GM08714 (cell line): Measurements from ENCODE around the gene CDH24.

Experiments
- H3K4me3 ChIP-seq: fragments of 200-500 bp; sonication (Bioruptor generic); 2 replicates; pipeline ENCODE4 v1.5.1; 2014; ENCODE audit warnings: mild to moderate bottlenecking, low read length, inconsistent platforms
- ZNF274 ChIP-seq: IDR thresholded peaks from 2 replicates; pipeline ENCODE4 v1.6.1; 2012; ENCODE audit warnings: mild to moderate bottlenecking, low read depth, low read length

CDH24 gene

GRCh38 chr14:23095196-23096108, 38.1 kb upstream of the CDH24 start, which contains the start of gene C14orf119:
Gene C14orf119 (plus strand): TSS chr14:23095505. CDS start chr14:23097659, 2,154 bp downstream.
- TF ChIP-seq ZNF274, result no peak
- peak within 1 kb of the TSS; percentile 90 for H3K4me3 ChIP-seq

DNA sequence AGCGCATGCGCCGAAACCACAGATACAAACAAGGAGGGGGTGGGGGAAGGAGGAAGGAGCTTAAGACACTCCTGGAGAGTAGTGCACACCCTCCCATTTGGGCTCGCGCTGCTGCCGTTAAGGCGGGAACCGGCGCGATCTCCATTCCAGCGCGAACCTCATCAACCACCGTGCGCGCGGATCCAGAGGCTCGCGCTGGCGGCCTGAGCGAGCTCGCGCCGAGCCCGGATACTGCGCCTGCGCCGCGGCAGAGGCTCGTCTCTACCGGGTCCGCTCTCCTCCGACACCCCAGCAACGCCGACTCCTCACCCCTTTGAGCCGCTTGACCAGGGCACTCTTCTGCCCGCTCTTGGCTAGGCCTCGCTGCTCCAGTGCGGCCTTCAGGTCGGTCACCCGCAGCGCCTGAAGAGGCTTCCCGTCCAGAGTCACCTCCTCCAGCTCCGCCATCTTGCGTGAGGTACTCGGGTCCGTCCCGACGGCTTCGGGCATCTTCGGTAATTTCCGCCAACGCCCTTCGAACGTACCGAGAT, 37.4 kb upstream of the CDH24 start, which contains the start of gene ACIN1:
ACIN1 (minus strand) TSS at position 471 of the 530 bp plus-strand sequence; CDS start at position 447, 24 bp downstream.
- H3K4me3 ChIP-seq, result peak within 1 kb of the TSS; percentile 90
- TF ChIP-seq ZNF274, result no peak

- peak overlapping the region; percentile 79 for H3K4me3 ChIP-seq
Observed at GRCh38 chr14:23093991-23094665, 36.8 kb upstream of the CDH24 start.

DNA sequence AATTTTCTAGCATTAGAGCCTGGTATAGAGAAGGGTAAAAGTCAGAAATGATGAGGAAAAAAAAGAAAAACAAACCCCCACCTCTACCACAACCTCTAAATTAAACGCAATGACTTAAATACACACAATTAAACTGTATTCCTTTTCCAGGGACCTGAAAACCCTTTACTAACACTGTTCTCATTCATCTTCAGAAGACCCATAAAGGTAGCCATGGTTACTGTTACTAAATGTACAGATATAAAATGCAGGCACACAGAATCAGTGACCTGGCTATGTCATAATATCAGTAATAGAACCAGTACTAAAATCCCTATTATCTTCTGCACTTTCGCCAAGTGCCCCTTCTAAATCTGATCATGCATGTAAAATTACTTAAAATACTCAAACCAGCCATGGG, 36.2 kb upstream of the CDH24 start:
- no peak for TF ChIP-seq ZNF274
- H3K4me3 ChIP-seq, result peak overlapping the region; percentile 79; the same call in 1 of the 2 replicates

More at GRCh38 chr14:23093991-23094665, 36.8 kb upstream of the CDH24 start:
- no peak for TF ChIP-seq ZNF274

DNA sequence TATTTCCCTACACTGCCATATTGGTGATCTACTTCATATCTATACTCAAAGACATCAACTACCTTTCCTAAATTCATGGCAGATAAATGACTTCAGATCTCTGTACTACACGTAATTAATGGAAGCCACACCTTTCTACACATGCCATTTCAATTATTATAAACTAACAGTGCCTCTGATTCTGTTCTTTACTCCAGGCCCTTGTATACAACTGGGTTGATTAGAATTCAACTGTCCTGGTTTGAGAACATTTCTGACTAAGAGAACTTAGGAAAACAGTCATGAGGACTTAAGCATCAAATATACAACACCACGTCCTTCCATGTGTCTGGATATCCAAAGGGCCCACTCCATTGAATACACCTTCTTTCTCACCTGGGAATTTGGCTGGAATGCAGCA, 35.8 kb upstream of the CDH24 start:
- TF ChIP-seq ZNF274, result no peak
- H3K4me3 ChIP-seq, result no peak overlapping the region

- no peak overlapping the region for H3K4me3 ChIP-seq
- no peak for TF ChIP-seq ZNF274
Observed at GRCh38 chr14:23091294-23092225, 34.2 kb upstream of the CDH24 start.

DNA sequence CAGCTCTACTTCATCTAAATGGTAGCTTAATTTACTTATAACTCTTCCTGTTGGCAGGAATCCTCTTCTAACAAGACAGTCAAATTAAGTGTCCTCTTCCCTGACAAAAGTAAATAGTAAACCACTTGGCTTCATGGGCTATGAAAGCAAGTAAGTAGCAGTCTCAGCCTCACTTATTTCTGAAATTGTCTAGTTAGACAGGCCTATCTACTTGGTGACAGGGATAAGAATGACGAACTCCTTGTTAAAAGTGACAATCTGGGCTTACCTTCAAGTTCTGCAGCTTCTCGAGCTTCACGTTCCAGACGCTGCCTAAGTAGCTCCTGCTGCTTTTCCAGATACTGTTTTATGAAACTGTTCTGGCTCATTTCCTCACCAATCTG, 32.9 kb upstream of the CDH24 start:
- no peak for TF ChIP-seq ZNF274
- H3K4me3 ChIP-seq, result no peak overlapping the region

GRCh38 chr14:23089498-23090253, 32.4 kb upstream of the CDH24 start:
- no peak for TF ChIP-seq ZNF274

DNA sequence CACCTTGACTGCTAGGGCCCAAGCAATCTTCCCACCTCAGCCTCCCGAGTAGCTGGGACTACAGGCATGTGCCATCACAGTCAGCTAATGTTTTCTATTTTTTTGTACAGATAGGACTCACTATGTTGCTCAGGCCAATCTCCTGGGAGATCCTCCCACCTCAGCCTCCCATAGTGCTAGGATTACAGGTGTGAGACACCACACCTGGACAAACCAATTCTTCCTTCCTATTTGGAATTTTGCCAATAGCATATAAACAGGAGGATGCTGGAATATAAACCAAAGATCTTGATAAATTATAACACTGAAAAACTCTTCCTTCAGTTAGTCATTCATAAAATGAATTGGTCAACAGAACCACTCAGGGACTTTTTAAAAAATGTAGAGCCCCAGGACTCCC, 29.2 kb upstream of the CDH24 start:
- TF ChIP-seq ZNF274, result no peak
- H3K4me3 ChIP-seq, result no peak overlapping the region

More at GRCh38 chr14:23089498-23090253, 32.4 kb upstream of the CDH24 start:
- H3K4me3 ChIP-seq, result no peak overlapping the region

DNA sequence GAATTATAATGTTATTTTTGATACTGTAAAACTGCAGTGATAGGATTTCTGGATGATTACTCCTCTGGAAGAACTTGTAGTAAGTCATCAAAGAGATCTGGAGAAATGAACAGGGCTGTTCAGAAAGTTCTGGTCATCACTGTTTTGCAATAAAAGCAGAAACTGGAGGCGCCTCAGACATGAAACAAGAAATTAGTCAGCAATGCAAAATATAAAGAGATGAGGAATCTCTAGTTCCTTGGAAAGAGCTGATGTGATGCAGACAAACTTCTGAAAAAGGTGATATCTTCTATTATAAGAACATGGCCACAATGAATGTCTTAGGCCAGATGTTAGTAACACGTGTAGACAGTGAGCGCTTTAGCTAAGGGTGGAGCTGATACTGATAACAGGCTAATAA, 28.1 kb upstream of the CDH24 start:
- TF ChIP-seq ZNF274, result no peak

DNA sequence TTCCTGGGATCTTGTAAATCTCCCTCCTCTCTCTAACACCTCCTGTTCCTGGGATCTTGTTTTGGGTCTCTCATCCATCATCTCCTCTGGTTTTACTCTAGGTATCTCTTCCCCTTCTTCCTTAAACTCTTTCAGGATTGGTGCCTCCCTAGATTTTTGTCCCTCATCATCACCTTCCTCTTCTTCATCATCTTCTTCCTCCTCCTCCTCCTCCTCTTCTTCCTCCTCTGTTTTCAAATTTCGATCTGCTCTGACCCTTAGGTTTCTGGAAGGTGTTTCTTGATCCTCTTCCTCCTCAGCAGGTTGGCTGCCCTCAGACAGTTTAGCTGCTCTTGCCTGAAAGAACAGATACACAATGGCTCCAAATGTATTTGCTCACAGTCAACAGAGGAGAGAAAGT, 23.2 kb upstream of the CDH24 start:
- no peak for TF ChIP-seq ZNF274
- no peak overlapping the region for H3K4me3 ChIP-seq

More for the DNA sequence above, 28.1 kb upstream of the CDH24 start:
- no peak overlapping the region for H3K4me3 ChIP-seq

GRCh38 chr14:23079716-23080115, 22.4 kb upstream of the CDH24 start:
- H3K4me3 ChIP-seq, result no peak overlapping the region

GRCh38 chr14:23078692-23079116, 21.4 kb upstream of the CDH24 start:
- no peak overlapping the region for H3K4me3 ChIP-seq
- TF ChIP-seq ZNF274, result no peak

More at GRCh38 chr14:23079716-23080115, 22.4 kb upstream of the CDH24 start:
- no peak for TF ChIP-seq ZNF274
